Measurements from ENCODE around the gene FHL2.

The FHL2 gene

DNA sequence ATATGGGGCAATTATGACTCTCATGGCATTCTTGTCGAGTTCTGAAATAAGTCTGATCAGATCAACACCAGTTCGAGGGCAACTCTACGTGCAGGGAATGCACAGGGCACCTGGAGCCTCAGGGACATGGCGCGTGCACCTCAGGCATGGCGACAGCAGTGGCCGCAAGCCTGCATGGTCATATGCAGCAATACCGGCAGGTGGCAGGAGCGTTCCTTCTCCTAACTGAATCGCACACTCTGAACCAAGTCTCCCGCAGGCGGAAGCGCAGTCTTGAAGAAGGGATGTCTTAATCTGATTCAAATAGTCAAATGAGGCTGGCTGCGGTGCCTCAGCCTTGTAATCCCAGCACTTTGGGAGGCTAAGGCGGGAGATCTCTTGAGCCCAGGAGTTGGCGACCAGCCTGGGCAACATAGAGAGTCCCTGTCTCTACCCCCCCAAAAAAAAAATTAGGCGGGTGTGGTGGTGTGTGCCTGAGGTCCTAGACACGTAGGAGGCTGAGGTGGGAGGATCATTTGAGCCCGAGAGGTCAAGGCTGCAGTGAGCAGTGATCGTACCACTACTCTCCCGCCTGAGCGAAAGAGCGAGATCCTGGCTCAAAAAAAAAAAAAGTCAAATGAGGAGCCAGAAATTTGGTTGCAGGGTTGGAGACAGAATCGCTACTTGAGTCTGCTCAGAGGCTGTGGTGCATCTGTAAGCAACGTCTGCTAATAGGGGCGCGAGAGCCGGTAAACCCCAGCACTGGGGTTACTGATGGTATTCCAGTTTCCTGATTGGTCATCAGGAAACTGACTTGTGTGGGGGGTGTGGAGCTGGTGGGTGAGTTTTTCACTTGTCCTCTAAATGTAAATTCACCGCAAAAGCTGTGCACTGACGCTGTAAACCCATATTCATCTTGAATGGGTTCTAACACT lies 28.8 kb downstream of the FHL2 start:
- peak; percentile 92 for DNase-seq (ENCODE audit: low read depth)
- H3K4me3 ChIP-seq (ENCODE audit: low read depth, low read length), result no peak overlapping the region
- TF ChIP-seq, protein P1, sequence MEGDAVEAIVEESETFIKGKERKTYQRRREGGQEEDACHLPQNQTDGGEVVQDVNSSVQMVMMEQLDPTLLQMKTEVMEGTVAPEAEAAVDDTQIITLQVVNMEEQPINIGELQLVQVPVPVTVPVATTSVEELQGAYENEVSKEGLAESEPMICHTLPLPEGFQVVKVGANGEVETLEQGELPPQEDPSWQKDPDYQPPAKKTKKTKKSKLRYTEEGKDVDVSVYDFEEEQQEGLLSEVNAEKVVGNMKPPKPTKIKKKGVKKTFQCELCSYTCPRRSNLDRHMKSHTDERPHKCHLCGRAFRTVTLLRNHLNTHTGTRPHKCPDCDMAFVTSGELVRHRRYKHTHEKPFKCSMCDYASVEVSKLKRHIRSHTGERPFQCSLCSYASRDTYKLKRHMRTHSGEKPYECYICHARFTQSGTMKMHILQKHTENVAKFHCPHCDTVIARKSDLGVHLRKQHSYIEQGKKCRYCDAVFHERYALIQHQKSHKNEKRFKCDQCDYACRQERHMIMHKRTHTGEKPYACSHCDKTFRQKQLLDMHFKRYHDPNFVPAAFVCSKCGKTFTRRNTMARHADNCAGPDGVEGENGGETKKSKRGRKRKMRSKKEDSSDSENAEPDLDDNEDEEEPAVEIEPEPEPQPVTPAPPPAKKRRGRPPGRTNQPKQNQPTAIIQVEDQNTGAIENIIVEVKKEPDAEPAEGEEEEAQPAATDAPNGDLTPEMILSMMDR (IDR thresholded peaks at IDR 0.05; ENCODE audit: insufficient read depth, low read depth, low read length, missing control alignments), result peak; percentile 95

DNA sequence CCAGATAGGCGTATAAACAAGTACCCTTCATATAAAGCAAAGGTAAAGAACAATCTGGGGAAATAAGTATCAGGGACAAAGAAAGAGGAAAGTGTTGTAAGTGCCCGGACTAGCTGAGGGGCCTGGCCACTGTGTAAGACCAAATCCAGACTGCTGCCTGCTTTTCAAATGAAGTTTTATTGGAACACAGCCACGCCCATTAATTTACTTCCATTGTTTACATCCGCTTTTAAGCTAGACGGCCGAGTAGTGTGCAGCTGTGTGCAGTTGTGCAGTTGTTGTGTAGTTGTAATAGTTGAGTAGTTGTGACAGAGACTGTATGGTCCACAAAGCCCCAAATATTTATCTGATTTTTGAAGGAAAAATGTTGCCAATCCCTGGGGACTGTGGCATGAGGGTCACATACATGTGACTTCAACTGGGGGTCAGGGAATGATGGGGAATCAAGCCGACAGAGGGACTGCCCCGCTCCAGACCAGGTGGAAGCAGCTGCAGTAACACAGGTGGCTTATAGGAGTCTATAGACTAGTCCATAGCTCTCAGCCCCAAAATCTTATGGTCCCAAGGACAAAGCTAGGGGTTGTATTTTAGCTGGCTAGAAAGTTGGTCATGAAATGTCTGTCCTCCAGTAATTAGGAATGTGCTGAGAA lies 30.0 kb downstream of the FHL2 start:
- TF ChIP-seq, protein P1 (IDR thresholded peaks at IDR 0.05; ENCODE audit: insufficient read depth, low read depth, low read length, missing control alignments), result no peak
- DNase-seq (ENCODE audit: low read depth), result no peak
- no peak overlapping the region for H3K4me3 ChIP-seq (ENCODE audit: low read depth, low read length)

DNA sequence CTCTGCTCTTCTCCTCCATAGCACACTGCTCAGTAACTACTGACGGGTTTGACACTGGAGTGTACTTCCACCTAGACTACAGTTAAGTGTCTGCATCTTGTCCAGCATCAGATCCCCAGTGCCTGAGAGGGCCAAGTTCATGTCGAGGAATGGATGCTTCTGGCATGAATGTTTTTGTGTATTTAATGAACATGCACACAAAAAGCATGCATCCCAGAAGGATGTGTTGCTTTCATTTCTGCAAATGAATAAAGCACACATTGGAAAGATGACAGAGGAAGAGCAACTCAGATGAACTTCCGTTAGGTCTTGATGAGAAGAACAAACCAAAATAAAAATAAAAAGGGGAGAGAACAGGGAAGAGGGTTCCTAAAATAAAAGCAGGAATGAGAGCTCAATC lies 33.6 kb downstream of the FHL2 start:
- H3K4me3 ChIP-seq (ENCODE audit: low read depth, low read length), result no peak overlapping the region
- TF ChIP-seq, protein P1 (IDR thresholded peaks at IDR 0.05; ENCODE audit: insufficient read depth, low read depth, low read length, missing control alignments), result no peak
- DNase-seq (ENCODE audit: low read depth), result no peak

DNA sequence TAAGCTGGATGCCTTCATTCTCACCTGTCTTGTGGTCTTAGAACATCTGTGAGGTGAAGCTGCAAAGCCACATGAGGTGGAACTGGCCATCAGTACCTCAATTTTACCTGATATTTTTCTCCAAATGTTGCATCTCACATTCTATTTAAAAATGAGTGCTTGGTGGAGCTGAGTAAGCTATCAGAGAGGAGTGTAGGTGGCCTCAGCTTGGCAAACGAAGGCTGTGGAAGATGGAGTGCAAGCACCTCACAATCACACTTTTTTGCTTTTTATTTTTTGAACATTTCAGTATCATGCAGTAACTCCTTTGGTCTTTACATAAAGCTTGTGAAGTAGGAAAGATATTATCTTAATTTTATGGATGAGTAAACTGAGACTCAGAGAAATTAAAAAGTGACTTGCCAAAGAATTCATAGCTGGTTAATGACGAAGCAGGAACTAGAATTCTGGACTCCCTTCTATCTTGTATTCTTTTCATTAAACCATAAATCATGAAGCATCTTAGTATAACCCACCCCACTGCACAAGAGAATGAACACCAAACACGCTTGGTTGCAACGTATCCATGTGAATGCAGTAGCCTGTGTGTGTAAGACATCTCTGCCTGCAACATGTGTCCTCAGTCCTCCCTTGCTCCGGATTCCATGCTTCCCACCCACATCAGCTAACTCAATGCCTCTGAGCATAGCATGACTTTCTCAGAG lies 34.3 kb downstream of the FHL2 start:
- H3K4me3 ChIP-seq (ENCODE audit: low read depth, low read length), result no peak overlapping the region
- TF ChIP-seq, protein P1 (IDR thresholded peaks at IDR 0.05; ENCODE audit: insufficient read depth, low read depth, low read length, missing control alignments), result no peak
- DNase-seq (ENCODE audit: low read depth), result no peak

DNA sequence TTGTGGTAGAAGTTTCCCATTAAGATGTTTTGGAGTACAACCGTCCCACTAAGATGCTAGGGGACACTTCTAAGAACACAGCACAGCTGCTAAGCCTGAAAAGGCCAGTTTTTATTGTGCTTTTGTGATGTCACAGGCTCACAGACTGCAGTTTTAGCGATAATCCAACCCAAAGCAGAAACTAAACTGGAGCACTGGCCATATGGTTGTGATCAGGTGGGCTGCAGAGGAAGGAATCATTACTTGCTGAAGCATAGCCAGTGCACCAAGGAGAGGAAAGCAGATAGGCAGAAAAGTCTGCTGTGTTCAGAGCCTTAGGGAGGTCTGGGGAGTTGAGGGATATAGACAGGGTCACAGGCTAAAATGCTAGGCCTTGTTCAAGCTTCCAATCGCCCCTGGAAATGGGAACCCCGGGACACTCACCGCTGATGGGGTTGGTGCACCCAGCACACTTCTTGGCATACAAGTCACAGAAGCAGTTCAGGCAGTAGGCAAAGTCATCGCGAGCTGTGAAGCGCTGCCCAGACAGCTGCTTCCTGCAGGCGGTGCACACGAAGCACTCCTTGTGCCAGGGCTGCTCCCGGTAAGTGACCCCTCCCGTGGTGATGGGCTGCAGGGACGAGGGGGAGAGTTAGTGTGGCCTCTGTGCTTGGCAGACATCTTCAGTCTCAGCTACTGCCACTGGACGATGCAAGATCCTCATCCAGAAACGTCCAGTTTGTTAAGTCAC lies 35.8 kb downstream of the FHL2 start:
- no peak for DNase-seq (ENCODE audit: low read depth)
- no peak overlapping the region for H3K4me3 ChIP-seq (ENCODE audit: low read depth, low read length)
- TF ChIP-seq, protein P1 (IDR thresholded peaks at IDR 0.05; ENCODE audit: insufficient read depth, low read depth, low read length, missing control alignments), result no peak

DNA sequence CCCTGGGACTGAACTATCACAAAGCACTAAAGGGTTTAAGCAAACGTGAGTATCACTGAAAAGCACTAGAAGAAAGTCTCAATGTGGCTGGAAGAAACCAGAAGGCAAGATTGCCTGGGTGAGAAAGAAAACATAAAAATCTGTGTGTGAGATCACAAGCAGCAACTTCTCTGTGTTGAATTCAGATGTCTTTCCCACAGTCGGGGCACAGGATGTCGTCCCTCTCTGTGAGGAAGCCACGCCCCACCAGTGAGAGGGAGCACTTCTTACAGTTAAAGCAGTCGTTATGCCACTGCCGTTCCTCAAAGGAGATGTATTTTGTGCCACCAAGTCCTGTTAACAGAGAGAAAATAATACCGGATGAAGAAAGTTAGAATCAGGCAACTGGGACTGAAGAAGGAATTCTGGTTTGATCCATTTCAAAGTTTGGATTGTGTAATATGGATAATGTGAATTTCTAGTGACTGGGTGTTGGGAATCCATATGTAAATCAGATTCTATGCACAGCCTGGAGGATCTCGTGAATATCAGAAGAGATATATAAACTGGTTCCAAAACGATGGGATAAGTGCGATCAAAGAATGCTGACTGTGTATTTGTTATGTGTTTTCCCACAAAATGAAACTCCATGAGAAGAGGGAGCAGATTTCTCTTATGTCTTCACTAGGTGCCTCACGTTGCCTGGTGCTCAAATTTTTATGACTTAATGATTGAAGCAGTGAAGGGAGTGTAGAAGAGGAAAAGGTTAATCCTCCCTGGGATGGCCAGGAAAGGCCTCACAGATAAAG lies 37.6 kb downstream of the FHL2 start:
- no peak overlapping the region for H3K4me3 ChIP-seq (ENCODE audit: low read depth, low read length)
- DNase-seq (ENCODE audit: low read depth), result no peak

More for the DNA sequence above, 37.6 kb downstream of the FHL2 start:
- TF ChIP-seq, protein P1 (IDR thresholded peaks at IDR 0.05; ENCODE audit: insufficient read depth, low read depth, low read length, missing control alignments), result no peak
